ENCODE data around the gene MTARC1.

MTARC1 gene

DNA sequence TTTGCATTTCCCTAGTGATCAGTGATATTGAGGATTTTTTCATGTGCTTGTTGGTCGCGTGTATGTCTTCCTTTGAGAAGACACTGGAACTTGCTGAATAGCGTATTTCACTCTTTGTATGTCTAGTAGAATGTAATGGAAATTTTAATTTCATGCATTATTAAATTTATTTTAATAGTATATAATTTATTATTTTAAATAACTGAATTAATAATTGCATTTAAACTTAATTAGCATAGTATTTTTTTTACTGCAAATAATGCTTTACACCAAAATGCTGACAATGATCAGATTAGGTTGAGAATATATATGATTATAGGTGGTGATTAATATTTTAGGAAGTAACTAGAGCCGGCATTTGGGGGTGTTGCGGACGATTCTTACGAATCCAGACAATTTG is 10.5 kb upstream of the MTARC1 start:
- no peak for DNase-seq (ENCODE audit: low read depth, low spot score)
- CTCF ChIA-PET: interaction anchor here (0.6 to 8.3 kb wide), 51 partner anchors 8 to 1679 kb away, joined by 3 to 99 read pairs (median 4); partner anchors contain the start of genes MTARC1 and MTARC2
- POLR2A ChIA-PET: no interaction called here
- no peak overlapping the region for H3K4me3 ChIP-seq (ENCODE audit: low read depth, low read length)
- TF ChIP-seq, protein P1, sequence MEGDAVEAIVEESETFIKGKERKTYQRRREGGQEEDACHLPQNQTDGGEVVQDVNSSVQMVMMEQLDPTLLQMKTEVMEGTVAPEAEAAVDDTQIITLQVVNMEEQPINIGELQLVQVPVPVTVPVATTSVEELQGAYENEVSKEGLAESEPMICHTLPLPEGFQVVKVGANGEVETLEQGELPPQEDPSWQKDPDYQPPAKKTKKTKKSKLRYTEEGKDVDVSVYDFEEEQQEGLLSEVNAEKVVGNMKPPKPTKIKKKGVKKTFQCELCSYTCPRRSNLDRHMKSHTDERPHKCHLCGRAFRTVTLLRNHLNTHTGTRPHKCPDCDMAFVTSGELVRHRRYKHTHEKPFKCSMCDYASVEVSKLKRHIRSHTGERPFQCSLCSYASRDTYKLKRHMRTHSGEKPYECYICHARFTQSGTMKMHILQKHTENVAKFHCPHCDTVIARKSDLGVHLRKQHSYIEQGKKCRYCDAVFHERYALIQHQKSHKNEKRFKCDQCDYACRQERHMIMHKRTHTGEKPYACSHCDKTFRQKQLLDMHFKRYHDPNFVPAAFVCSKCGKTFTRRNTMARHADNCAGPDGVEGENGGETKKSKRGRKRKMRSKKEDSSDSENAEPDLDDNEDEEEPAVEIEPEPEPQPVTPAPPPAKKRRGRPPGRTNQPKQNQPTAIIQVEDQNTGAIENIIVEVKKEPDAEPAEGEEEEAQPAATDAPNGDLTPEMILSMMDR (IDR thresholded peaks at IDR 0.05; ENCODE audit: insufficient read depth, low read length, missing control alignments): no peak

DNA sequence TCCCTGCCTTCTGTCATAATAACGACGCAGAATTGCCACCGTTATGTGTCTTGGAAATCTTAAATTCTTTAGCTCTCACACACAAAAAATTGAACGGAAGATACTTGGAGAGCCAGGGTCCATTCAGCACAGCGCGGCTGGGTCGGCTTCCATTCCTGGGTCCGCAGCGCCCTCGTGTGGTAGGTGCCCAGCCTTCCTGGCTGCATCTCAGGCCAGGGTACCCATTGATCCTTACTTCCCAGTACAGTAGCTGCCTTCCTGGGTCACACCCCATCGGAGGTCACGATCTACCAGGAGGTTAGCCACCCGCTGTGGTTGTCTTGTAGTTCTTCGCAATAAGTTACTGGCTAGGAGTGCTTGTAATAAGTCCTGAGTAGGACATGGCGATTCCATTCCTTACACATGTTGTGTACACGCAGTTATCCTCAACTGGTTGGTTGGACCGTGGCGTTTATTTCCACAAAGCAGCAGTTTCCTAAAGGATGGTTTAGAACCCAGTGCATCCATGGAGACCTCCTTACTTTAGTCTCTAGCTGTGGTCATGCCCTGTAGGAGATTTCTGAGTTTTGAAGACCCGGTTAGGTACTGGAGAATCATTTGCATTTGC is 9.9 kb upstream of the MTARC1 start:
- DNase-seq (ENCODE audit: low read depth, low spot score): peak; percentile 7
- CTCF ChIA-PET: interaction anchor here (0.6 to 8.3 kb wide), 54 partner anchors 8 to 1679 kb away, joined by 3 to 99 read pairs (median 4); partner anchors contain the start of genes MTARC1 and MTARC2
- TF ChIP-seq, protein P1 (IDR thresholded peaks at IDR 0.05; ENCODE audit: insufficient read depth, low read length, missing control alignments): peak; percentile 95
- no peak overlapping the region for H3K4me3 ChIP-seq (ENCODE audit: low read depth, low read length)
- POLR2A ChIA-PET: no interaction called here

DNA sequence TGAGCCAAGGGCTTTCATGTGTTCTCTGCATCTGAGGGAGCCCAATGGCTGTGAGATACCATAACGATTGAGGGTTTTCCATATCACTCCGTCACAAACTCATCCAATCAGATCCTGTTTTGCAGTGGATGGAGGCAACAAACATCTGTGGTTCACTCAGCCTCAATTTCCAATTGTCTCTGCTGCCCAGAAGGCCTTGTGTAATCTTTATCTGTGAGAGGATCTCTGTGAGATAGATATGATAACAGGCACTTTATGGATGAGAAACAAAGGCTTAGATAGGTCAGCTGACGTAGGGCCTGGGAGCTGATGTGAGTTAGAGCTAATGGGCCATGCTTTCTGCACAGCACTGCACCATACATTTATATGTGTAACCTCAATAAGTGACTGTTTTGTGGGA is 3.3 kb upstream of the MTARC1 start:
- no peak for DNase-seq (ENCODE audit: low read depth, low spot score)
- H3K4me3 ChIP-seq (ENCODE audit: low read depth, low read length): no peak overlapping the region
- TF ChIP-seq, protein P1 (IDR thresholded peaks at IDR 0.05; ENCODE audit: insufficient read depth, low read length, missing control alignments): no peak
- ChIA-PET POLR2A (no interaction called here), CTCF (interaction anchor here (0.8 to 9.1 kb wide), 4 partner anchors 8 to 503 kb away, joined by 3 to 85 read pairs (median 4); no protein-coding TSS in a partner anchor)

DNA sequence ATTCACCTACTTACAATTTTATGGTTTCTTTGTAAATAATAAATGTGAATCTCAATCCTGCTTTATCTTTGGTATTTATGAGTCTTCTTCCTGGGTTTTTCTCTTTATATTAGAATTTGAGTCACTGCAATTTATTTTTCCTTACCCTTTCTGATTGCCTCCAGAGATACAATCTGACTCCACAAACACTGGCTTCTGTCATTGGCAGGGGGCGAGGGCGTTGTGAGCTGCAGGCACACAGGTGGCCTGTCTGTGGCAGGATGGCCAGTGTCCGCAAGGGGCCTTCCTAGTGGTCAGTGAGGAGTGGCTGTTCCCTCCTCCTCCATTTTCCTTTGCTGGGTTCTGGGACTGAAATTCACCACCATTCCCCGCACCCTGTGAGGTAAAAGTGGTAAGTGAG is 2.0 kb upstream of the MTARC1 start:
- no peak for DNase-seq (ENCODE audit: low read depth, low spot score)
- TF ChIP-seq, protein P1 (IDR thresholded peaks at IDR 0.05; ENCODE audit: insufficient read depth, low read length, missing control alignments): no peak
- no peak overlapping the region for H3K4me3 ChIP-seq (ENCODE audit: low read depth, low read length)
- CTCF ChIA-PET: interaction anchor here (3.4 to 9.1 kb wide), 2 partner anchors 10 to 504 kb away, joined by 14 to 85 read pairs; no protein-coding TSS in a partner anchor
- POLR2A ChIA-PET: no interaction called here

DNA sequence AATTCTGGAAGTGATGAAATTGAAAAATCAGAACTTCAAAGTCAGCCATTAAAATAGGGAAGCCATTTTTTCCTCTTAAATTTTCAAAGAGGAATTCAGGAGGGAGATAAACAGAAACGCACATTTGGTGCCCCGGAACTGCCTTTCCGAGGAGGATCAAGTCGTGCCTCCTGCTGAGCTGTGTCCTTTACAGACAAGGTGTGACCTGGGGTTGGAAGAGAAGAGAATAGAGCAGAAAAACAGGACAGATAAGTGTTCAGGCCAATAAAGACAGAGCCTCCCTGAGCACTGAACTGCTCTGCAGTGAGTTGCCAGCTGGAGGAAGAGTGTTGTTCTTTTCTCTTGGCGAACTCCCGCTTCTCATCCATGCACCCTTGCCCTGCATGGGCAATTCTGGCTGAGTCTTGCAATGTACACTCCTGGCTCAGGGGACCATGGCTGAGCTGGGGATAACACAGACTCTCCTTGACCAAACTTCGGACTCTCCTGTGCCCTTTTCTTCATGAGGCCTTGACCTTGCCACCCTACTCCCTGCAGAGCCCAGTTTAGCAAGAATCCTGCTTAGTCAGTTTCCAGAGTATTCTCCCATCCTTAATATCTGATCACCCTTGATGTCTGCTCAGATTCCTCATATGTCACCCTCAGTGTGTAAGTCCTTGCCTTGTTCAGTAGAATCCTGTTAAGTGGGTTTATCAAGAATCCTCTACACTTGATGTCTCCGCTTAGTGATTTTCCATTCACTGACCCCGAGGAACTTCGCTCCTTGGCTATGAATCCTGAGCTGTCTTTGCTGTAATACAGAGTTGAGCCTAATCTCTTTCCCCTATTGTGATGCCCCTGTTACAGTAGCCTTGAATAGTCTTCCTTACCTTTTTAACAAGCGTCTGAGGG is 1.3 kb upstream of the MTARC1 start:
- CTCF ChIA-PET: interaction anchor here (1.0 to 9.1 kb wide), 7 partner anchors 10 to 650 kb away, joined by 4 to 85 read pairs (median 4); no protein-coding TSS in a partner anchor
- TF ChIP-seq, protein P1 (IDR thresholded peaks at IDR 0.05; ENCODE audit: insufficient read depth, low read length, missing control alignments): no peak
- no peak overlapping the region for H3K4me3 ChIP-seq (ENCODE audit: low read depth, low read length)
- POLR2A ChIA-PET: no interaction called here
- no peak for DNase-seq (ENCODE audit: low read depth, low spot score)

DNA sequence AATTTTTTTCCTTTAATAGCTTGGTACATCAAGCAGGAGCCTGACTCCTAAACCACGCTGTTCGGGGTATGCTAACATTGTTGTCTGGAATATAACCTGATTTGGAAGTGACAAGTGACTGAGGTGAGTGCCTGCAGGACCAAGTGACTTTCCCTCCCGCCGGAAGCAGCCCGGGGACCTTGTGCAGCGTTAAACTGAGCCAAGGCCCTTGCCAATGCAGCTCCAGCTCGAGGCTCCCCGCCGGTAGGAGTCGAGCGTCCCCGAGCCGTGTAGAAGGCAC is 716 bp upstream of the MTARC1 start:
- peak overlapping the region; percentile 53; the same call in 1 of the 2 replicates for H3K4me3 ChIP-seq (ENCODE audit: low read depth, low read length)
- CTCF ChIA-PET: interaction anchor here (0.9 to 9.1 kb wide), 8 partner anchors 10 to 650 kb away, joined by 3 to 85 read pairs (median 4); no protein-coding TSS in a partner anchor
- TF ChIP-seq, protein P1 (IDR thresholded peaks at IDR 0.05; ENCODE audit: insufficient read depth, low read length, missing control alignments): no peak
- POLR2A ChIA-PET: no interaction called here
- no peak for DNase-seq (ENCODE audit: low read depth, low spot score)

Data from AG04449 (cell line).